ENCODE data around the gene SEC31B.

The SEC31B gene

DNA sequence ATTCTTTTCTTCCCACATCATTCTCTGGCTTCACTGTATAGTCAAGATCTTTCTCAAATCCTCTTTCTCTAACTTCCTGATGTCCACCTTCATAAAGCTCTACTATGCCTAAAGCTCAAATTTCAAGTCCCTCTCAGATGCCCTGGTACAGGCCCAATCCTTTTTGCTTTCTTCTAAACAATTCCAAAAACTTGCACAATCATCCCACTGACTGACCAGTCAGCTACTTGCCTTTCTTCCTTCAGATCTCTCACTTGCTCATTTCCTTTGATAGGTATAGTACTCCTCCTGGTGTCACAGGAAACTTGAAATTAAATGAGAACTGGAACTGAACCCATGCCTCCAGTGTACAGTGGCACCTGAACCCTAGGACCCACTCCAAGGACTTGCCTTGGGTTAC, 18.2 kb downstream of the SEC31B start:
- no peak for DNase-seq (ENCODE audit: low read depth in 2 of 2)

DNA sequence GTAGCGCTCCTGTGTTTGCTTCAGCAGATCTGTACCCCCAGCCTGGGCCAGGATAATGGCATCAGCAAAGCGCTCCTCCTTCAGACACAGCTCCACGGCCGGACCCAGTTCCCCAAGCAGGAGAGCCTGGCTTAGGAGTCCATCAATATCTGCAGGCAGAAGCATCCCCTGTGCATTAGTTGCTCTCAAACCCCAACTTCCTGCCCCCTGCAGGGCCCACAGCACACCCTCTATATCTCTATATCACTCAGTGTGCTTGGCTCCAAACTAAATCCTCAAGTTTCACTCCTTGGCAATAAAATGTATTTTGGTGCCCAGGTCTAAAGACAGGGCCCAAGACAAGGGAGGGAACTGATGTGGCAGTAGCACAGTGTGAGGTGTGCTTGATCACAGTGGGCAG, 21.6 kb downstream of the SEC31B start:
- DNase-seq (ENCODE audit: low read depth in 2 of 2): no peak

DNA sequence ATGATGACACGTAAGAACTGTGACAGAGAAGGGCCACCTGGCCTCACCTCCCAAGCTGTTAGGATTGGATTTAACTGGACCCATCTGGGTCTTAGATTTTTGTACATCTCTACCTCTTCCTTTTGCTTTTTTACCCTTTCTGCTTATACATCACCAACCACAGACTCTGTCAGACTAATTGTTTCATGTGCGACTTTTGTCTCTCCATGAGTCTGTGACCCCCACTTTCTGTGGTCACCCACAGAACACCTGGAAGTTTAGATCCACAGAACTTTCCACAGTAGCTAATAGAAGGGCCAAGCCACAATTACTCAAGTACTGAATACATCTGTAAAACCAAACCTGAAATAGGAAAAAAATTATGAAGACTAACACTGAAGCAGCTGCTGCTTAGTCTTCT, 23.1 kb downstream of the SEC31B start:
- DNase-seq (ENCODE audit: low read depth in 2 of 2): no peak

DNA sequence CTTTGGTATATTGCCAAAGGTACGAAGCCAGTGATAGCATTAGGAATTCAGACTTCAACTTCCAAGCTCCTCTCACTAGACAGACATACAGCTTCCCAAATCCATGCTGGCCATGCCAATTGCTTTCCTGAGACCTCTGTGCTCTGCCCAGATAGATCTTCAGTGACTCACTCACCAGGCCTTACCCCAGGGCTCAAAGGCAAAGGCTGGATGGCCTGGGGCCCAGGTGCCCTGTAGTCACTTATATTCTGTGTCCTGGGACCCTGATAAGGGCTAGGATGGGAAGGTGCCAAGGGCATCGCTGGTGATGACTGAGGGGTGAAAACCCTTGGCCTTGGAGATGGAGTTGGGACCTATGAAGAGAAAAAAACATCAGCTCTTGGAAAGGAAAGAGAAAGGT, 29.1 kb downstream of the SEC31B start:
- DNase-seq (ENCODE audit: low read depth in 2 of 2): no peak

DNA sequence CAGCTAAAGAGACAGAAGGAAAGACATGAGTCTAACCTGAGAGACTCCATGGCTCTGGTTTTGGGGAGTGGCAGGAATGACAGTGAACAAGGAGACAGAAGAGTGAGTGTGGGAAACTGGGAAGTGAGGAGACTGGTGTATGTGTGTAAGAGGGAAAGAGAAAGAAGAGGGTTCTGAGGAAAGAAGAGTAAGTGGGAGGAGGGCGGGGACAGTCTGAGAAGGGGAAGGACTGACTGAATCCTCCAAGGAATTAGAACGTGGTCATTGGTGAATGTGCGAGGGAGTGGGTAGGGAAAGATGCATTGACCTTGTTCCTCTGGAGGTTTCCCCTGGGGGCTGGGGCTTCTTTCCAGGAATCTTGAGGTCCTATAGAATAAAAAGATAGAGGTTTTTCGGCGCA, 30.3 kb downstream of the SEC31B start:
- DNase-seq (ENCODE audit: low read depth in 2 of 2): no peak

DNA sequence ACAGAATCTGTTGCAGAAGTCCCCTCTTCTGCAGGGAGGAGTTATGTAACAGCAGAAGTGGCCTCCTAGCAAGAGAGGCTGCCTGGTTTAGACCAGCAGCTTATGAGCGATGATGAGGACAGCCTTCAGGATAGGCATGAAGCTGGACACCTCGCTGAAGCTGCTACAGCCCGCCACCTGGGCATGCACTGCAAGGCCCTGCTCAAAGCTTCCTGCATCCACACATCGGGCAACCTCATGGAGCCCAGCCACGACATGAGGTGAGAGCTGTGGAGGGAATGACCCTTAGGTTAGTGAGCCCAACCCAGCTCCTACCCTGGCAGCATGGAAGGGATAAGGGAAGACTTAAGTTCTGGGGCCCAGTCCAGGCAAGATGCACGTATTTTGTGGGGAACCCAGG, 32.1 kb downstream of the SEC31B start:
- no peak for DNase-seq (ENCODE audit: low read depth in 2 of 2)

DNA sequence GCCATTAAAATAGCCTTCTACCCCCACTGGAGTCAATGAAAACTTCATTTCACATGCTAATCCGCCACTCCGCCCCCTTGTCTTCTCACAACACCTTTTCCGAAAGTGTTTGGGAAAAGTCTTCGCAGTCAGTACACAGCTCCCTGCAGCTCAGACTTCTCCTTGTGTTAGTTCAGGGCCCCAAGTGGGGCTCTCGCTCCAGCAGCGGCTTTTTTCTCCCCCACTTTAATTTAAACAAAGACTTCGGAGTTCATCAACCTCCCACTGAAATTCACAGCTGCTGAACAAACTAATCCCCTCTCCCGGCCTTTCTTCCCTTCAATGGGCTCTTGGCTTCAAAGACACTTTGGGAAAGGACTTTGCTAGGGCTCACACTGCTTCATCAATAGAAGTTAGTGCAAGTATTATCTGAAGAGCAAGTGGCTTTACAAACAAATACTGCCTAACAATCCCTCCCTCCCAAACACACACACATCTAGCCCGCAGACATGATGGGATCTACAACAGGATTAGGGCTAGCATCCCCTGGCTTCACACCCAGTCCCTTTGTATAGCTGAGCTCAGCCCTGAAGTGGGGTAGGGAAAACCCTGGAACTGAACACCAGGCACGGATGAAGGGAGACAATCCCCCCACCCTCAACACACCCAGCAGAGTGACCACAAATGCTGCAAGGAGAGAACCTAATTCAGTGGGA, 33.7 kb downstream of the SEC31B start:
- no peak for DNase-seq (ENCODE audit: low read depth in 2 of 2)

DNA sequence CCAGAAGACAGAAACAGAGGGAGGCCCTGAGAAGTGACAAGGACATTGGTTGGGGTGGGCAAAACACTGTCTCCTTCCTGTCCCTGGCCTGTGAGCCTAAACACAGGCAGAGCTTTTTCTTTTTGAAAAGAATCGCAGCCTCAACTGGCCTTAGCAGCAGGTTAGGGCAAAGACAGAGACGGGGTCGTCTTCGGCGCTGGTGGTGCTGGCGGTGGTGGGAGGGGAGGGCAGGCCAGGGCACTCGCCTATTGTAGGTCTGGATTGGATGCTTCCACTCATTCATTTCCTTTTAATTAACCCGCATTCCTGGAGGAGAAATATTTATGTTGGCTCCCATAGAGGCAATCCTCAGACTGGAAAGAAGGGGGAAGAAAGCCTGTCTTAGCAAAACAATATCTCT, 34.3 kb downstream of the SEC31B start:
- no peak for DNase-seq (ENCODE audit: low read depth in 2 of 2)

DNA sequence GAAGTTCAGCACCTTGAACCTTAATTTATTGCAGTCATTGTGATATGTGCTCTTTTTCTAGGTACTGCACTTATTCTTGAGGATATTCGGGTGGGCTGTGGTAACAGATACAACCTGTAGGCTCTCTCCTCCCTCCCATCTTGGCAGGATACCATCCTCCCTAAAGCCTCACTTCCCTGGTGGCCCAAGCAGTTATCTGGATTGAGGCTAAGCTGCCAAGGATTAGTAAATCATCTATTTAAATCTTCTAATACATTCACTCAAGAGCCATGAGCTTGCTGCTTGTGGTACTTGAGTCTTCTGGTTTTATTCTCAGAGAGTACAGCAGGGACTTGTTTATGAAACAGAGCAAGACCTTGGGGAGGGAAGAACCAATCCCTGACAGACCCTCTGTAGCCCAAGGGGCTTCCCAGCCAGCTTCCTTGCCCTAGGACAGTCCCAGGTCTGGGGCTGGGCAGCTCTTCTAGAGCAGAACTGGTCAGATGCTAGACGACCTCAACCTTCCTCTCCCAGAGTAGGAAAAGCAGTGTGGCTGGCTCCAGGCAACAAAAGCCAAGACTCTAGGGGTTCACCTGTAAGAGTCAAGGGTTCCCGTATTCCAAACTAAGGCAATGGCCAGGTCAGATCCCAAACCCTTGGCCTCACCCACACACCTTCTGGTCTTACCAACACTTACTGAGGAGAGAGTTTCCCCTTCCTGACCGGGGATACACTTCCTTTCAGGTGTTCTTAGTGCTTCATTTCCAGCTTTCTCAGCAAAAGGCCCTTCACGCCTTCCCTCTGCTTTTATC, 35.6 kb downstream of the SEC31B start:
- no peak for DNase-seq (ENCODE audit: low read depth in 2 of 2)

DNA sequence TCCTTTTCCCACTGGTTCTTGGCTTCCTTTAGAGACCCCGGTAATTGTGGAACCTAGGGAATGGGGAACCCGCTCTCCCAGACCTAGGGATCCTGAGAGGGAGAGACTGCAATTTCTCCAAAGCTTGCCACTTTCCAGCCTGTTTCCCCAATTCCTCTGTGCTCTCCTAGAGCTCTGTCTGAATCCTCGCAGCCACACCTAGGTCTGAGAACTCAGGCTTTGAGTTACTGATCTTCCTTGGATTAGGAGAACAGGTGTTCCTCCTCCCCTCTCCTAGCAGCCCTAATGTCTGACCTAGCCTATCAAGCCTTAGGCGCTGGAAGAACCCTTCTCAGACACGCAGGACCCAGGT, 36.9 kb downstream of the SEC31B start:
- no peak for DNase-seq (ENCODE audit: low read depth in 2 of 2)

DNA sequence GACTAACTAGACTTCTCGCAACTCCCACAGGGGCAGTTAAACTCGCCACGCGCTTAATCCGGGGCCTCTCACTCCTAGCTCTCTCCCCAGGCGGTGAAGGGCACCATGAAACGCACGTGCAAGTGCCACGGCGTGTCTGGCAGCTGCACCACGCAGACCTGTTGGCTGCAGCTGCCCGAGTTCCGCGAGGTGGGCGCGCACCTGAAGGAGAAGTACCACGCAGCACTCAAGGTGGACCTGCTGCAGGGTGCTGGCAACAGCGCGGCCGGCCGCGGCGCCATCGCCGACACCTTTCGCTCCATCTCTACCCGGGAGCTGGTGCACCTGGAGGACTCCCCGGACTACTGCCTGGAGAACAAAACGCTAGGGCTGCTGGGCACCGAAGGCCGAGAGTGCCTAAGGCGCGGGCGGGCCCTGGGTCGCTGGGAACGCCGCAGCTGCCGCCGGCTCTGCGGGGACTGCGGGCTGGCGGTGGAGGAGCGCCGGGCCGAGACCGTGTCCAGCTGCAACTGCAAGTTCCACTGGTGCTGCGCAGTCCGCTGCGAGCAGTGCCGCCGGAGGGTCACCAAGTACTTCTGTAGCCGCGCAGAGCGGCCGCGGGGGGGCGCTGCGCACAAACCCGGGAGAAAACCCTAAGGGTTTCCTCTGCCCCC, 37.4 kb downstream of the SEC31B start:
- no peak for DNase-seq (ENCODE audit: low read depth in 2 of 2)

DNA sequence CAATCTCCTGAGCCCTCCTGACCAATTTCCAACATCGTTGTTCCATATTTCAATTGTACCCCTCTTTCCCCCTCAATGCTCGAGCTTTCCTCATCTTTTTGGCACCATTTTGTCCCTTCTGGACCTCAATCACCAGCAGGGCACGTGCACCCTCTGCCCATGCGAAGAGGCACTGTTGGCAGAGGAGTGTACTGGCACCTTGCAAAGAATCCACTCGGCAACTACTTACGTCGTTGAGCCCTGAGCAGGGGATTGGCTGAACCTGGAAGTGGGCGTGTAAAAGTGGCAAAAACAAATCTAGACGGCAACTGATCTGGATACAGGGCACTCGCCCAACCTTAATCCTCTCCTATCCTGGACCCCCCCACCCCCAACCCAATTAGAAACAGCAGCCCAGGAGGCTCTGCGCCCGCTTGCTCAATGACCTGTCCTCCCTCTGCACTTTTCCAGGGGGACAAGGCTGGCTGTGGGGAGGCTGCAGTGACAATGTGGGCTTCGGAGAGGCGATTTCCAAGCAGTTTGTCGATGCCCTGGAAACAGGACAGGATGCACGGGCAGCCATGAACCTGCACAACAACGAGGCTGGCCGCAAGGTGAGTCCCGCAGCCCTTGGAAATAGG, 38.1 kb downstream of the SEC31B start:
- DNase-seq (ENCODE audit: low read depth in 2 of 2): peak in 1 of 2 experiments; percentile 51

DNA sequence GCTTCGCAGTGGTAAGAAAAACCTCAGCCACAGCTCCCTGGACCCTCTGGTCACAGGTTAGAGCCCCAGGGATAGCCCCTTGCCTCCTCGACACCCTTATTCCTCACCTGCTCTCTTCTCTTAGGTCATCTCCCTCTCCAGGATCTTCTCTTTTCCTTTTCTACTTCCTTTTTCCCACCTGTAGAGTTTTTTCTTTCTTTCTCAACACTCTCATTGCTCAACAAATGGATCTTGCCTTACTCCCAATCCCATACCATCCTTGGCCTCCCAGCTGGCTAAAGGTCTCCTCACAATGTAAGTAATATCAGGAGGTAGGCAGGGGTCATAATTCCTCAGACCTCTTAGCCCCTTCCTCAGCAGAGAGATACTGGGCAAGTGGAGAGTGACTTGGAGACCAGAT, 39.7 kb downstream of the SEC31B start:
- DNase-seq (ENCODE audit: low read depth in 2 of 2): no peak

DNA sequence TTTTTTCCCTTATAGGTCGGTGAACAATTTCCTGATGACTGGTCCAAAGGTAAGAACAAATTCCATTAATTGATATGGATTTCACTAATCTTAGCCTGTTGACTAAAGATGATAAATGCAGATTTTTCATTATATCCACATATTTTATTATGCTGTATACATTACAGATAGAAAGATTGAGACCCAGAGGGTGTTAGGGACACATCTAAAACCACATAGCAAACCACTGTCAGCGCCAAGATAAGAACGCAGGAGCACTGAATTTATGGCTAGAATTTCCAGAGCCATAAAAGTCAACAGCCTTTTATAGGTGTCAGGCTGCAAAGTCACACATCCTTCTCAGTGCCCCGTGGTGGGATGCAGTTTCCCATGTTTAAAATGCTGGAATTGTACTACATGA, 40.6 kb downstream of the SEC31B start:
- DNase-seq (ENCODE audit: low read depth in 2 of 2): no peak

DNA sequence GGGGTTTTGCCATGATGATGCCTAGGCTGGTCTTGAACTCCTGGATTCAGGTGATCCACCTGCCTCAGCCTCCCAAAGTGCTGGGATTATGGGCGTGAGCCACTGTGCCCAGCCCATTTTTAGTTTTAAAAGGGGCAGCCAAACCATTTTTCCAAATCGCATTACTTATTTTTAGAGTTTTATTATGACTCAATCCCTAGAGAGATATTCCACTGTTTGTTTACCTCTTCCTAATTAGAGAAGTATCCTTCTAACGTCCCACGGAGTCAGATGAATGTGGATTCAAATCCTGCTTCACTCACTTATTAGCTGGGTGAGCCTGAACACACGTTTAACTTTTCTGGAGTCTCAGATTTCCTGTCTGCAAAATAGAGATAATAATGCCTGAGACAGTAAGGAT, 41.7 kb downstream of the SEC31B start:
- DNase-seq (ENCODE audit: low read depth in 2 of 2): no peak

DNA sequence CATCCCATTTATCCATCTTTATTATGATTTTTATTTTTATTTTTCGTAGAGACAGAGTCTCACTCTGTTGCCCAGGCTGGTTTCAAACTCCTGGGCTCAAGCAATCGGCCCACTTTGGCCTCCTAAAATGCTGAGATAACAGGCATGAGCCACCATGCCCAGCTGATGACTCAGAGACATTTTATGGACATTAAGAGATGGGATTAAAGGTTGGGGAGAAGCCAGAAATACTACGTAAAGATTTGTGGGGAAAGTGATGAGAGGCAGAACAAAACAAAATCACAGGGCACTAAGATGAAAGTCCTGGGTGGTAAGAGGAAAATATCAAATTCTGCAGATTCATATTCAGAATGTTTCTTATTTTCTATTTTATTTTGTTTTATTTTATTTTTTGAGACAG, 49.3 kb downstream of the SEC31B start:
- no peak for DNase-seq (ENCODE audit: low read depth in 2 of 2)

DNA sequence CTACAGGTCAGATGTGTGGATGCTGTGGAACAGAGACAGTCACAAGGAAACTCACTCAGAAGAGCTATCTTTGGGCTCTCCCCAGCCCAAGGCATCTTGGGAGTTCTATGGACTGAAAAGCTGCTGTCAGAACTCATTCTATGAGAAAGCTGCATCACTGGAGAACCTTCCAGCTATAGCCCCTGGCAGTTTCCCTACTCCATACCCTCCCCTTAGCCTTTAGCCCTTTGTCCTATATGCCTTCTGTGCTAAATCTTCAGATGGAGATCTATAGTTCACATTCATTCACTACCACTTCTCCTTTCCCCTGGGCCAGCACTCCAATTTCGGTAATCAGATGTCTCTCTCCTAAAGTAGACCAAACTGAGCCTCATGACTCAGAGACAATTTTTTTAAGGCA, 49.9 kb downstream of the SEC31B start:
- no peak for DNase-seq (ENCODE audit: low read depth in 2 of 2)

DNA sequence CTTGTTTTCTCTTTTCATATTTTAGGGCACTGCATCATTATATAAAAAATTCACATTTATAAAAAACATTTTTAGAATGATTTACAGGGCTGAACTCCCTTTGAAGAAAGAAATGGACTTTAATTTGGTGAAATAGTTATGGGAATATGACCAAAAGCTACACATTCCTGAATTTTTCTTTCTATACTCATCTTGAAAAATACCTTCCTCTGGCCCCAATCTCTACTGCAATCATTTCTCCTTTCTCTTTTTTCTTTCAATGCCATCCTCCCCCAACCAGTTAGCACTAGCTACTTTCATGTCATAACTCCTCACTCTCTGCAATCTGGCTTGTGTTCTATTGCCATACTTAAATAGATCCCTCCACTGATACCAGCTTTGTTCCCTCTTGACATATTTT, 50.7 kb downstream of the SEC31B start:
- no peak for DNase-seq (ENCODE audit: low read depth in 2 of 2)

DNA sequence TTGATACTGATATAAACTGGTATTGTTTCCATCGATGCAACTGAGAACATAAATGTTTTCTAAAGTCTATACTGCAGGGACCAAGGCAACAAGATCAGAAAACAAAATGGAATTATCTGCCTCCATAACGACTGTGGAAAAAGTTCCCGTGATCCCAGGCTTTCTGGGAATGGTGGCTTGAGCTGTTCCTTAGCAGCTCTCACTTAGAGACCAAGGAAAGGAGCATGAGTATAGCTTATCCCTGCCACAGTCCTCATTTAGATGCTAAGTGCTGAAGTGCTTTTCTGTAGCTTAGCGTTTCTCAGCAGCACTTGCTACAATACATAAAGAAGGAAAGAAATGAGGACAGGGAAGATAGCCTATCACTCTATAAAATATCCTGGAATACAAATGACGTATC, 51.3 kb downstream of the SEC31B start:
- no peak for DNase-seq (ENCODE audit: low read depth in 2 of 2)

DNA sequence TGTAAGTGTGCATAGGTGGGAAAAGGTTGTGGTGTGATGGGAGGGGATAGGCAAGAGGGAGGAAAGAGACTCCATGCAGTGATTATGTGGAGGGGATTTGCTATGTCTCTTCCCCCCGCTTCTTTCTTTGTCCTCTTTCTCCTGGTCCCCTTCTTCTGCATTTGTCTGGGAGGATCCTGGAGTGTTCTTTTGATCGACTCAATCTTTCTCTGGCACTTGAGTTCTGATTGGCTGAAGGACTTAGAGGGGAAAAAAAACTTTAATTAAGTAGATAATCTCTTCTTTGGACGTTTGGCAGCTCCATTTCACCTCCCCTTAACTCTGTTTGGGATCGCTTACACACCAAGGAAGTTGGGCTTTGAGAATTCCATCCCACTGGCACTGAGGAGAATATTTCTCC, 57.0 kb downstream of the SEC31B start, which contains the start of gene WNT8B:
Gene WNT8B (plus strand): TSS at position 301 of the 400 bp plus-strand sequence. CDS start 160 bp downstream, outside the sequence.
- no peak for DNase-seq (ENCODE audit: low read depth in 2 of 2)

DNA sequence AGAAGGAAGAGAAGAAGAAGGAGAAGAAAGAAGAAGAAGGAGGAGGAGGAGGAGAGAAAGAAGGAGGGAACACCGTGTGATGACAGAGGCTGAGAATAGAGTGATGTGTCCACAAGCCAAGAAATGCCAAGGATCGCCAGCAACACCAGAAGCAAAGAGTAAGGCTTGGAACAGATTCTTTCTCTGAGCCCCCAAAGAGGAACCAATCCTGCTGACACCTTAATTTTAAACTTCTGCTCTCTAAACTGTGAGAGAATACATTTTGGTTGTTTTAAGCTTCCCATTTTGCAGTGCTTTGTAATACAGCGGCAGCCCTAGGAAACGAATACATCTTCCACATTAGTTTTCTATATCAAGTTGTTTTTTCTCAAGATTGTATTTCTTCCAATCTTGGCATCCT, 70.7 kb downstream of the SEC31B start:
- no peak for DNase-seq (ENCODE audit: low read depth in 2 of 2)

DNA sequence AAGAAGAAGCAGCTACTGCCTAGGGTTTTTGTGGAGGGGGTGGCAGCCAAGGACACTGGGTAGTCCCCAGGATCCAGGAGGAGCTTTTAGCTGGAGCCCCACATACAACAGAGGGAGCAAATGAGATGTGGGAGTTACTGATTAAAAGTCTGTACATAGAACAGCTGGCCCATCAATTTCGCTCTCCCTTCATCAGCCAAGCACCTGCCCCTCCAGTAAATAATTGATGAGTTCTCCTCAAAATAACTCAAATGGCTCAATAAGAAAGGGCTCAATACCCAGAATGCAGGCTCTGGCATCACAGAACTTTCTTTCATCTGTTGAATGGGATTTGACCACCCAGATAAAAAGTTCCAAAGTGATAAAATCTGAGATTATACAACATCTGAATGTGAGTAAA, 72.0 kb downstream of the SEC31B start:
- no peak for DNase-seq (ENCODE audit: low read depth in 2 of 2)
